ENCODE data around the gene COX6B2.

GRCh38 chr19:55392820-55393761, 38.6 kb upstream of the COX6B2 start:
- TF ChIP-seq CTCF (IDR thresholded peaks at IDR 0.05): no peak
- no peak for TF ChIP-seq EP300 (IDR thresholded peaks at IDR 0.05)
- no peak for TF ChIP-seq POLR2A (IDR thresholded peaks at IDR 0.05)
- no peak for TF ChIP-seq POLR2AphosphoS5 (IDR thresholded peaks at IDR 0.05)
